C4-2B (cell line): Measurements from ENCODE around the gene BANF2.

Source experiments
- CTCF ChIP-seq: fragments of 450-650 bp; conservative IDR thresholded peaks from 2 replicates; pipeline ENCODE4 v1.5.1; 2017; ENCODE audit warnings: mild to moderate bottlenecking
- ZFX ChIP-seq: fragments of 450-650 bp; IDR thresholded peaks from 2 replicates; pipeline ENCODE4 v1.6.1; 2017

- TF ChIP-seq CTCF (peak; percentile 66), ZFX (no peak)
Measured at GRCh38 chr20:17682103-17682888, 17.5 kb upstream of the BANF2 start, which contains the start of gene RRBP1.
